HEK293T (cell line): ENCODE results near the gene C6.

Experiments
- ARNT ChIP-seq: fragments of 450-650 bp; IDR thresholded peaks from 2 replicates; pipeline ENCODE4 v1.6.1; 2017; ENCODE audit warnings: mild to moderate bottlenecking
- BHLHE40 ChIP-seq: fragments of 450-650 bp; IDR thresholded peaks from 2 replicates; pipeline ENCODE4 v1.6.1; 2016; ENCODE audit warnings: mild to moderate bottlenecking, moderate library complexity, borderline replicate concordance
- CTBP1 ChIP-seq: fragments of 450-650 bp; IDR thresholded peaks from 2 replicates; pipeline ENCODE4 v1.6.1; 2016; ENCODE audit warnings: borderline replicate concordance
- ELF4 ChIP-seq: fragments of 450-650 bp; IDR thresholded peaks from 2 replicates; pipeline ENCODE4 v1.6.1; 2017; ENCODE audit warnings: antibody characterized with exemption
- FOXA1 ChIP-seq: fragments of 450-650 bp; IDR thresholded peaks from 2 replicates; pipeline ENCODE4 v1.6.1; 2016; ENCODE audit warnings: mild to moderate bottlenecking
- FOXK2 ChIP-seq: fragments of 450-650 bp; IDR thresholded peaks from 2 replicates; pipeline ENCODE4 v1.6.1; 2016; ENCODE audit warnings: mild to moderate bottlenecking
- FOXM1 ChIP-seq: fragments of 450-650 bp; IDR thresholded peaks from 2 replicates; pipeline ENCODE4 v1.6.1; 2017; ENCODE audit warnings: mild to moderate bottlenecking, borderline replicate concordance
- HDGF ChIP-seq: fragments of 450-650 bp; IDR thresholded peaks from 2 replicates; pipeline ENCODE4 v1.6.1; 2017; ENCODE audit warnings: antibody characterized with exemption, borderline replicate concordance
- LEF1 ChIP-seq: fragments of 450-650 bp; IDR thresholded peaks from 2 replicates; pipeline ENCODE4 v1.6.1; 2017; ENCODE audit warnings: mild to moderate bottlenecking, borderline replicate concordance
- NFRKB ChIP-seq: fragments of 450-650 bp; IDR thresholded peaks from 2 replicates; pipeline ENCODE4 v1.6.1; 2016; ENCODE audit warnings: mild to moderate bottlenecking, moderate library complexity
- SP1 ChIP-seq: fragments of 450-650 bp; IDR thresholded peaks from 2 replicates; pipeline ENCODE4 v1.6.1; 2017
- TARDBP ChIP-seq: fragments of 450-650 bp; IDR thresholded peaks from 2 replicates; pipeline ENCODE4 v1.6.1; 2016
- ZNF384 ChIP-seq: fragments of 450-650 bp; IDR thresholded peaks from 2 replicates; pipeline ENCODE4 v1.6.1; 2016
- TF ChIP-seq, protein P1 (sequence below): fragments of 450-650 bp; IDR thresholded peaks from 2 replicates; pipeline ENCODE4 v1.6.1; 2016

- TF ChIP-seq ELF4 (no peak), NFRKB (no peak), ARNT (no peak), BHLHE40 (no peak), SP1 (no peak), FOXA1 (no peak), CTBP1 (no peak), ZNF384 (no peak), FOXM1 (no peak), HDGF (no peak), TARDBP (no peak), LEF1 (no peak), FOXK2 (no peak)
- TF ChIP-seq, protein P1, sequence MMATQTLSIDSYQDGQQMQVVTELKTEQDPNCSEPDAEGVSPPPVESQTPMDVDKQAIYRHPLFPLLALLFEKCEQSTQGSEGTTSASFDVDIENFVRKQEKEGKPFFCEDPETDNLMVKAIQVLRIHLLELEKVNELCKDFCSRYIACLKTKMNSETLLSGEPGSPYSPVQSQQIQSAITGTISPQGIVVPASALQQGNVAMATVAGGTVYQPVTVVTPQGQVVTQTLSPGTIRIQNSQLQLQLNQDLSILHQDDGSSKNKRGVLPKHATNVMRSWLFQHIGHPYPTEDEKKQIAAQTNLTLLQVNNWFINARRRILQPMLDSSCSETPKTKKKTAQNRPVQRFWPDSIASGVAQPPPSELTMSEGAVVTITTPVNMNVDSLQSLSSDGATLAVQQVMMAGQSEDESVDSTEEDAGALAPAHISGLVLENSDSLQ = no peak
These were observed 37.1 kb upstream of the C6 start for GRCh38 chr5:41250351-41250987.
